ENCODE results near the gene MOSPD3. TPM values are rescaled to one million over a fixed set of nuclear protein-coding genes. Genes with fewer than 3 reads are reported as not detected.

MOSPD3 gene
- total RNA-seq, 1 experiment from 2014 or later: 25.0 TPM

GRCh38 chr7:100640517-100641440 is 28.4 kb downstream of the MOSPD3 start:
- ChIA-PET POLR2A (no interaction called here), CTCF (interaction anchor here (0.7 kb wide), 1 partner anchor 171 kb away, joined by 3 read pairs; no protein-coding TSS in a partner anchor)
- ATAC-seq (no peak), DNase-seq (ENCODE audit: low read depth, low spot score) (no peak)
- H3K27ac ChIP-seq (ENCODE audit: low read length): no peak overlapping the region
- intact Hi-C loops (cut with micrococcal nuclease; ENCODE audit: unreplicated experiment): no loop called here
- no peak for TF ChIP-seq REST (IDR thresholded peaks at IDR 0.05; ENCODE audit: insufficient read depth in 1 of 2, low read depth in 2 of 2, low read length in 1 of 2)
- TF ChIP-seq SIN3A (IDR thresholded peaks at IDR 0.05; ENCODE audit: borderline replicate concordance, insufficient read depth, low read depth, low read length): no peak
- no peak for TF ChIP-seq CTCF (IDR thresholded peaks at IDR 0.05)
- no peak for TF ChIP-seq TCF7L2 (IDR thresholded peaks at IDR 0.05; ENCODE audit: low read depth, low read length)
- TF ChIP-seq POLR2AphosphoS5 (IDR thresholded peaks at IDR 0.05; ENCODE audit: low read depth, low read length): no peak
- no peaks in the 10 kb centered on the region for H3K36me3 ChIP-seq (ENCODE audit: control insufficient read depth, insufficient read depth, low read length)
- no TSS peak for BruUV-seq (replicated peaks)
- H3K4me1 ChIP-seq (ENCODE audit: control insufficient read depth, insufficient read depth, low read length): no peaks in the 10 kb centered on the region
- in situ Hi-C loops (cut with HindIII; ENCODE audit: low pct_unique_long_range_greater_than_20kb, low sequenced_read_pairs): no loop called here
- no peaks in the 10 kb centered on the region for H3K9me3 ChIP-seq (ENCODE audit: control insufficient read depth, insufficient read depth, low read depth, low read length)
- H3K4me3 ChIP-seq (ENCODE audit: low read depth in 2 of 2, low read length in 2 of 2): no peak overlapping the region
- H3K27me3 ChIP-seq (ENCODE audit: control insufficient read depth, insufficient read depth, low read length): no peaks in the 10 kb centered on the region

- in situ Hi-C loops (cut with HindIII; ENCODE audit: low pct_unique_long_range_greater_than_20kb, low sequenced_read_pairs): no loop called here
- BruUV-seq (replicated peaks): no TSS peak
- H3K27ac ChIP-seq (ENCODE audit: low read length): no peak within 1 kb of the TSS
- TF ChIP-seq POLR2AphosphoS5 (IDR thresholded peaks at IDR 0.05; ENCODE audit: low read depth, low read length) (no peak), SIN3A (IDR thresholded peaks at IDR 0.05; ENCODE audit: borderline replicate concordance, insufficient read depth, low read depth, low read length) (no peak), TCF7L2 (IDR thresholded peaks at IDR 0.05; ENCODE audit: low read depth, low read length) (no peak), REST (IDR thresholded peaks at IDR 0.05; ENCODE audit: insufficient read depth in 1 of 2, low read depth in 2 of 2, low read length in 1 of 2) (no peak)
- no peaks in the 10 kb centered on the region for H3K9me3 ChIP-seq (ENCODE audit: control insufficient read depth, insufficient read depth, low read depth, low read length)
- ChIA-PET CTCF (no interaction called here), POLR2A (no interaction called here)
- H3K36me3 ChIP-seq (ENCODE audit: control insufficient read depth, insufficient read depth, low read length): no peaks in the 10 kb centered on the region
- ATAC-seq (no peak), DNase-seq (ENCODE audit: low read depth, low spot score) (no peak)
- no peaks in the 10 kb centered on the region for H3K4me1 ChIP-seq (ENCODE audit: control insufficient read depth, insufficient read depth, low read length)
- intact Hi-C loops (cut with micrococcal nuclease; ENCODE audit: unreplicated experiment): no loop called here
- H3K4me3 ChIP-seq (ENCODE audit: low read depth in 2 of 2, low read length in 2 of 2): no peak within 1 kb of the TSS
- H3K27me3 ChIP-seq (ENCODE audit: control insufficient read depth, insufficient read depth, low read length): no peaks in the 10 kb centered on the region
Observed at GRCh38 chr7:100641463-100641859, 29.1 kb downstream of the MOSPD3 start, which contains the start of gene TFR2. Gene TFR2 (minus strand): TSS chr7:100641552. CDS start chr7:100641509, 43 bp downstream.
